GM19351 (cell line): ENCODE measurements around the gene NT5C1A.

Experiments
- ATAC-seq: cut with Tn5 transposase; IDR thresholded peaks from one replicate; pipeline ENCODE4 v1.9.1; 2021; ENCODE audit warnings: mild to moderate bottlenecking, moderate library complexity; ENCODE audit not compliant: unreplicated experiment

Gene NT5C1A

DNA sequence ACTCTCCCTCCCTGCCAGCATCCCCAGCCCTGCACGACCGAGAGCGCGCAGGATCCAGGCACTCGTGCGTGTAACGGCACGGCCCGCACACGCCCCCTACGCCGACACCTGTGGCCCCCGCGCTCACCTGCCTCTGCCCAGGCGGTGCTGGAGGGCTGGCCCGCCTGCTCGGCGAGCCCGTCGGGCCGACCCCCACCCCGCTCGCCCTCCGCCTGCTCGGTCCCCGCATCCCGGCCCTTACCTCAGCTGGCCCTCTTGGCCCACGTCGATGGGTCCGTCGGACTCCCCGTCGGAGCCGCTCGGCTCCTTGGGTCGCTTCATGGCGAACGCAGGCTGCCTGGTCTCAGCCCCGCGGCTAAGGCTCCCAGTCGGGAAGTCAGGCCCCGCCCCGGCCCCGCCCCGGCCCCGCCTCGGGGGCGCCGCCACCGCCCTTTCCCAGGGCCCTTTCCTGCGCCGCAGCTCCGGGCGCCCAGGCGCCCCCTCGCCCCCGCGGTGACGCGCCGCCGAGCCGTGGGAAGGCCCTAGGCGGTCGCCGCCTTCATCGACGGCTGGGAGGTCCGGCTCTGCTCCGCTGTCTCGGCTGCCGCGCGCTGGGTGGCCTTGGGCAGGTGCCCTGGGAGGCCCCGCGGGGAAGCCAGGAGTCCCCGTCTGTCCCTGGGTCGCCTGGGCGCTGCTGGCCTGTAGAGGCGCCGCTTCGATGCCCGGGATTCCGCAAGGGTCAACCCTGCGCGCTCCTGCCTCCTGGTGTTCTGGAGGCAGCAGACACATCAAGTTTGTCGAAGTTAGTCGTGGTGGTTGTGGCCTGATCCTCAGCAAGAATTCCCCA is 32.4 kb downstream of the NT5C1A start, which contains the start of gene HEYL:
Gene HEYL, minus strand, starts transcription at position 339 of the 826 bp plus-strand sequence. Its CDS starts 18 bp downstream, at position 321.
- no peak for ATAC-seq

DNA sequence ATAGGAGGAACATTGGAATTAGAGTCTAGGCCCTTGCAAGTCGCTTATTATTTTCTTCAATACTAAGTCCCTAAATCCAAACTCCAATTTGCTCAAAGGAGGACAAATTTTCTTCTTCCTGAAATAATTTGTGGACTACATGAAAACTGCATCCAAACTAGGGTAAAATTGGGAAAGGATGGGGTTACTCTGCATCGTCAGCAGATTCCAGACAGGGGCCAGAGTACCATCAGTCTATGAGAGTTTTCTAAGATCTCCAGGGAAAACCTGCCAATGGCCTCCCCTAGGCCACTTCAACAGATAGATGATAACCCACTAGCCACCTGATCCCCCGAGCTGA is 33.0 kb downstream of the NT5C1A start:
- no peak for ATAC-seq

DNA sequence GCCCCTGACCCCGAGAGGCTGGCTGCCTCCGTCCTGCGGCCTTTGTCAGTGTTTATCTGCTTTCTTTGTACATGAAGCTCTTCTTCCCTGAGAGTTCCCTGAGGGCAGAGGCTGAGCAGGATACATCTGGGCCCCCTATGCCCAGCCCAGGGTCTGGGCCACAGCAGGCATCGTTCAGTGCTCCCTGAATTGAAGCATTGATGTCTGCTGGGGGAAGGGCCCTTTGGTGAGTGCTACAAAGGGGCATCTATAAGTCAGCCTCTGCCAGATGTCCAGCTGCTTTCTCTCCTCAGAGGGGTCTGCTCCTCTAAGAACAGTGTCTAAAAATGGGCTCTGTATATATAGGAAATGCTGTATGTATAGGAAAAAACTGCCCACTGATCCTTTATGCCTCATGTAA is 34.5 kb downstream of the NT5C1A start:
- no peak for ATAC-seq

DNA sequence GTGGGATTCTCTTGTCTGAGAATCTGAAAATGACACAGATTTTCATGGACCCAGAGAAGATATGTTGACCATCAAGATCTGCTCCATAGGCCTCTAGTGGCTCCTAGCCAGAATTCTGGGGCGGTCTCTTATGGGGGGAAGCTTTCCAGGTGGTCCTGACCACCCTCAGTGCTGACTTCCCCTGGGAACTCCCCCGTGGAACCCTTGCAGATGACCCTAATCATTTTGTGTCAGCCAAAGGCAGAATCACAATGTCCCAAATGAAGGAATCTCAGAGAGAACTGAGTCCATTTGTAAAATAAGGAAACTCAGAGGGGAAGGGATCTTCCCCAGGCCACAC is 36.1 kb downstream of the NT5C1A start:
- no peak for ATAC-seq

DNA sequence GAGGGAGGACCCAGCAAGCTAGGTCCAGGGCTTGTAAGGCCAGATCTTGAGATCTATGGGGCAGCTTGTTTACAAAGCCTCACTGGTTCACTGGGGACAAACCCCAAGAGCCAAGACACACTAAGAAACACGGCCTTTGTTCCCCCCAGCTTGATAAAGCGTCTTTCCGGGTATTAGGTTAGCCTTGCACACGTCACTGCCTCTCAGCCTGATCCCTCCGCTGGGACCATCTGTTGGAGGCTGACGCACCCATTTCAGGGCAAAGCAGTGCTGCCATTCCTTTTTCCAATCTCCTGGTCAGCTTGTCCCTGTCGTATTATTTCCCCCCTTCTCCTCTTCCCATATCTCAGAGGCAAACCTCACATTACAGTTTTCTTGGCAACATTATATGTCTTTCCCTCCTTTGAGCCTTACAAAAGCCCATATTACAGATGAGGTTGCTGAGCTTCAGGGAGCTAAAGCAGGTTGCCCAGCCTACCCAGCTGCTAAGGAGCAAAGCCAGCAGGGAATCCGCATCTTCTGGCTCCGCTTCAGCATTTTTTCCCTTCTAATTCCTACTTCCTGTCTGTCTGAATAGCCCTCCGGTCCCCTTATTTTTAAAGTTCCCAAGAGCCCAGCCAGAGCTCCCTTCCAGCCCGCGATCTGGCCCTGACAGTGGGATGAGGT is 36.6 kb downstream of the NT5C1A start:
- ATAC-seq, result no peak

DNA sequence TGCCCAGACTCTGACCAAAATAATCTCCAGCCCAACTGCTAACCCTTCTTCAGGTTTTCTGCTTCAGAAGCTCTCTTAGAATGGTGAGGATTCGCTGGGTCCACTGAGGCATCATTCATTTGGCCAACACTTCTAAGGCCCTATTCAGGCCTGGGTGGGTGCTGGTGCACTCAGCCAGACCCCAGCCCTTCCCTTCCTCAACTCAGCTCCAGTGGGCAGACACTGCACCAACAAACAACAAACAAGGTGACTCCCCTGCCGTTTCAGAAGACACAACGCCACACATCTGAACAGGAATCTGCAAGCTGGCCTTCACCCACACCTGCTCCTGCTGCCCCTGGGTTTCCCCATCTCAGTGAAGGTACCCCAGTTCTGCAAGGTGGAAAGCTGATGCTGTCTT is 38.5 kb downstream of the NT5C1A start:
- ATAC-seq, result no peak

DNA sequence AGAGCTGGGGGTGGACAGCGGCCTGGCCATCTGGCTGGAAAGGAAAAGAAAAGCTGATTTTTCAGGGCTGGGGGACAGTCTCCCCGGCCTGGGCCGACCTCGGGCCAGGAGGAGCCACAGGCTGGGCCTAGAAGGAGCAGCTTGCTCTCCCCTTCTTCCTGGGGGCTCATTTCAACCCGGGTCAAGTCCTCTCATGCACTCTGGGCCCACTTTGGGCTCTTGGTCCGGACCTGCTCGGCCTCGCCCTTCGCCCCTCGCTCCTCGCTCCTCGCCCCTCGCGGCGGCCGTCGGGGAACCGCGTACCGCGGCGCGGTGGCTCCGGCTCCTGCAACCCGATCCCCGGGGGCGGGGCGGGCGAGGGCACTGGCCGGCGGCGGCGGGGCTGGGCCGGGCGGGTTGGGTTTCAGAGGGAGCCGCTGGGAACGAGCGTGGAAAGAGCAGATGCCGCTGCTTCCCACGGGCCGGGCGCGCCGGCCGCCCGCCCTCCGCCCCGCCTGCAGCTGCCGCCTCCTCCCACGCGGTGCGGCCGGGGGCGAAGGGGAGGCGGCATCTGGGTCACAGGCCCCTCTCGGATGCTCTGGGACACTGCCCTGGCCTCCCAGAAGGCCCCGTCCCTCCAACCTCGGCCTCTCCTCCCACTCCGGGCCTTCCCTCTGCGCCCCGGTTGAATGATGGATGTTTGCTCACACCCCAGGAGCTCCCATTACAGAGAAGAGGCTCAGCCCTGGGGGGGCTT is 39.1 kb downstream of the NT5C1A start:
- ATAC-seq, result no peak

DNA sequence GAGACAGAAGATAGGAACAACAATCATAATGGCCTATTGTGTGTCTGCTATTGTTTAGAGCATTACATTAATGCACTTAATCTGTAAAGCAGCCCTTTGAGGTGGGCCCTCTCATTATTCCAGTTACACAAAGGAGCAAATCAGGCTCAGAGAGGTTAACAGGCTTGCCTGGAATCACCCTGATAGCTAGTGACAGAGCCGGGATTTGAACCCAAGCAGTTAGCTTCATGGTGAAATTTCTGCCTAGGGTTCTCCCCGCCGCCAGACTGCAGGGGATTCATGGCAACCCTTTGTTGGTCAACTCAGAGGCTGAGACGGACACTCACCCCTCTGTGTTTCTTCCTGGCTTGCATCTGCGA is 39.6 kb downstream of the NT5C1A start:
- ATAC-seq, result no peak

DNA sequence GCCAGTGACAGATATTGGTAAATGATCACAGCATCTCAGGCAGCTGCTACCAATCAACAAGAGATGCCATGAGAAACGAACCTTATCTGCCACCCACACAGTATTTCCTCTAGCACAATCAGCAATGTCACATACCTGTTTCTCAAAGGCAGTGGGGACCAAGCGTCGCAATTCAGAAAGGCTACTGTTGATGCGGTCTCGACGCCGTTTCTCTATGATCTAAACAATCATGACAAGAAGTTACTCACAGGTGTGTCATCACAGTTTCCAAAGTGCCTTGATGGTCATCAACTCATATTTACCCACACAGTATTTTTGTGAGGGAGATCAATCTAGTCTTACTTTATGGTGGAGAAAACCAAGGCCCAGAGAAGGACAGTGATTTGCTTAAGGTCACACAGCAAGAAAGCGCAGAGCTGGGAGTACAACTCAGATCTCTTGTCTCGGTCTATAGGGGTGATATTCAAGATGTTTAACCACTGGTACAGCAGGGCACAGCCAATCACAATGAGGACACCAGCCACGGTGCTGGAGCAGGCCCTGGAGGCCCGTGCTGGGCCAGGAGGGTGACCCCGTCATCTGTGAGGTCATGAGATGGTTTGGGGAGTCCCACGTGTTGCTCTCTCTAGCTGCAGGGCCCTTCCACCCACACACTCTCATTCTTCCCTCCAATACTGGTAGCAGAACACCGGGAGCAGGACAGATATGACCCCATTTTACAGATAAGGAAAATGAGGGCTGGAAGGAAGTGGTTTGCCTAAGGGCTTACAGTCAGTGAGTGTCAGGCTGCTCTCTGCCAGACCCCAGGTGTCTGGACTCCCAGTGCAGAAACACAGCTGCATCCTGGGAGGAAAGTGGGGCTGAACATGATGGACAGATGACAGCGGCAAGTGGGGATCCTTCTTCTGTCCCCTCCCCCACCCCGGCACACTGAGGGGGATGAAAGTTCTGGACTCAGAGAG is 40.3 kb downstream of the NT5C1A start:
- ATAC-seq, result no peak

DNA sequence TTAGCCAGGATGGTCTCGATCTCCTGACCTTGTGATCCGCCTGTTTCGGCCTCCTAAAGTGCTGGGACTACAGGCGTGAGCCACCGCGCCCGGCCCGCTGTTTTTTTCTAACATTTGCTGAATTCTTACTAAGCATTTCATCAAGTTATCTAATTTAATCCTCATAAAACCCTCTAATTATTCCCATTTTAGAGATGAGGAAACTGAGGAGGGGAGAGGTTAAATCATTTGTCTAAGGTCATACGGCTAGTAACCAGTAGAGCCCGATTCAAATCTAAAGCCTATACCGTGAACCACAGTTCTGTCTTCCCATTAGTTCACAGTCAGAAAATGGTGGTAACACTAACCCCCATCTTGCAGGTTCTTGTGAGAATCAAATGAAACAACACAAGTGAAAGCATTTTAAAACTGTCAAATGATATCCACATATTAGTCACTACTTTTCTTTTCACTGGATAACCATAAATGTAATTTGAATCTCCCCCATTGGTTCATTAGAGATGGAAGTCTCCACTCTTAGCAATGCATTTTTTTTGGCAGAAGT is 43.0 kb downstream of the NT5C1A start:
- no peak for ATAC-seq

DNA sequence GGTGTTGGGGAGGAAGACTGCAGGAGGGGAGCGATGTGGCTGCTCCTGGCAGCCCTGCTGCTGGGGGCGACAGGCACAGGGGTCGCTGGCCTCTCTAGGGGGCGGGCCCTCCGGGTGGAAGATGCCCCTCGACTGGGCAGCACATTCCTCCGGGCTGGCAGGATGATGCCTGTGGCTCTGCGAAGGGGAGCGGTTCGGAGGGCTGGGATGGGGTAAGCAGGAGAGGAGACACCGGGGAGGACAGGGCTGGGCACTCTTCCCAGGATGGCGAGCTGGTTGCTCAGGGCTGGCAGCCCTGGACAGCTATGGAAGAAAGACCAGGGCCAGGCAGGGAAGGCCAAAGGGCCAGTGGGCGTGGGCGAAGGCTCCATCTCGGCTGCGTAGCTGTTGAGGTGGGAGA is 45.3 kb downstream of the NT5C1A start:
- ATAC-seq, result no peak

DNA sequence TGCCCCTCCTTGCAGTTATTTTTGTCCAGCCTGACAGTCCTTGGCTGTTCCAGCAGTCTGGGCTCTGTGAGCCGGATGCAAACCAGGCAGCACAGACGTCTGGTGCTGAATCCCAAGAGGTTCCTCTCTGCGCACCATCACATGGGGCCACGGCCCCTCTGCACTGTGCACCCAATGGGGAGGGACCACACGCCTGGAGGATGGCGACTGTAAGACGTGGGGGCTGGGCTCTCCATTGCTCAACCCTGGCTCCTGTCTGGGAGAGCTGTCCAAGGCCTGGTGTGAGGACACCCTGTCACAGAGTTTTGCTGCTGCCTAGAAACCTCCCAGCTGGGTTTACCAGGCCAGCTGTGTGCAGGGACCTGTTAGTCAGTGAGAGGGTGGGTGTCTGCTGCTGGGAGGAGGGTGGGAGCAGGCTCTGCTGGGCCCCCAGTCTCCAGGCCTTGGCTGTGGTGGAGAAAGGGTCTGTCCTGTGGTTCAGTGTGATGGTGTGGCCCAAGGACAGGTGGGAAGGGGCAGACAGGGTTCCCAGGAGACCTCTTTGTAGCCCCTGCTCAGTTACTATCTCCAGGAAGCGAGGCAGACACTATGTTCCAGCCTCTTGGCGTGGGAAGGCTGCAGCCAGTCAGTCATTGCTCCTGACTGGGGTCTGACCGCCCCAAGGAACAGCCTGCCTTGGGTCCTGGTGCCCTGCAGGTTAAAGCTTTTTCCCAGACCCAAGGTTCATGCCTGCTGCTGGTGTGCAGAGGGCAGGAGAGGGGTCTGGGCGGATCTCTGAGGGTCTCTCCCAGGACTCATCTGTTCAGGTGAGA is 46.2 kb downstream of the NT5C1A start:
- ATAC-seq, result no peak

DNA sequence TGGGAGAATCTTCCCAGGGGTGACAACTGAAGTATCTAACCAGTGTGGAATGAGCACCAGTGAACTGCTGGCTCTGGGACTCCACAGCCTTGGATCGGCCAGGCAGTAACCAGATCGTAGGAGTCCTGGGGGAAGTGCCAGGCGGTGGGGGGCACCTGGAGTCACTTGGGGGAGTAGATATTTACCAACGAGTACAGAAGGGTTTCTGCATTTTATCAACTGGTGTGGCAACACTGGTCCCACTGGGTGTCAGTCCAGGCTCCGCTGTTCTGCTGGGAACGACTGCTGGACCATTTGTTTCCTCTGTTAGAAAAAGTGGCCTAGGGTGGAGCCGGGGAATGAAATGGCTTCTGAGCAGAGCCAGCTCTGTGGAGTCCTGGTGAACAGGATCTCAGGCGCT is 46.9 kb downstream of the NT5C1A start:
- ATAC-seq, result no peak

DNA sequence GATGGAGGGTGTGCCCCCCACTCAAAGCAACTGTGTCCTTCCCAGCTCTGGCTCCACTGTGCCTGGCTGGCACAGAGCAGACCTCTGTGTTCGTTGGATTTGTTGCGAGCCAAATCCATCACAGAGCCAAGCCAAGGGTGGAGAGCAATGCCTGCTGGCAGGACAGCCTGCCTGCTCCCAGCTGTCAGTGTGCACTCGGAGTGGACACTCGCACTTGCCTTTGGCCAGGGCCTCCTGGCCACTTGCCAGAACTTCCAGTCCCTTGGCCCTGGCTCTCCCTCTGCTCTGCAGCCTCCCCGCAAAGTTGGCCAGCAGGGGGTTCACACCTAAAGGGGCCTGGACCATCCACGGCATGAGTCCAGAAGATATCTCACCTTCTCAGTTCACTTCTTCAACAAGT is 48.9 kb downstream of the NT5C1A start:
- ATAC-seq, result no peak

DNA sequence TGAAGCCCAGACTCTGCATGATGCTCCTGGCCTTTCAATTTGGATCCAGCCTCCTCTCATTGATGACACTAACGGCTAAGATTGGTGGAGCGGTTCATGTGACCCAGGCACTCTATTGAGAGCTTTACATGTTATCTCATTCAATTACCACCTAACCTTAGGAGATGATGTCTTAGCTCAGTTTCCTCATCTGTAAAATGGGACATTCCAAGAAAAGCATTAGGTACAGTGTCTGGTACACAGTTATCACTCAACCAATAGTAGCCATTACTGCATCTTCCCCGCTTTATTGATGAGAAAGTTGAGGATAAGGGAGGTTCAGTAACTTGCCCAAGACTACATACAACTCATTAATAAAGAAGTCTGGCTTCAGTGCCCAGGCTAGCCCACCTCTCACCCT is 49.5 kb downstream of the NT5C1A start:
- ATAC-seq, result no peak

DNA sequence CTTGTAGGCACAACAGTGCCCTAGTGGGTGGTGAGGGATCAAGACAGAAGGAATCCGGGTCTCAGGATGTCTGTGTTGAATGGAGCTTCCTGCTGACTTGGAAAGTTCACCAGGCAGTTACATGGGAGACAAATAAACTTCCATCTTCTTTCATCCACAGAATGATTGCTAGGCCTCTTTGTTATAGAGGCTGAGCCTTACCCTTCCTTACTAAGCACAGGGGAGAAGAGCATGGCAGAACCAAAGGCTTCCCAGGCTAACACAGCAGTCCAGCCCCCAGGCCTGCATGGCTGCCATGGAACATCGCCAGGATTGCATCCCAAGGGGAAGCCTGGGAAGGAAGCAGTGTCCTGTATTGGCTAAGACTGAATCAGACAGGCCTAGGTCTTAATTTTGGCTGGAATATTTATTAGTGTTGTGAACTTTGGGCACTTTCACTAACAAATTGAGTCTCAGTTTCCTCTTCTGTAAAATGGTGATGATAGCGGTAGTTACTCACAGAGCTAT is 51.2 kb downstream of the NT5C1A start:
- no peak for ATAC-seq

DNA sequence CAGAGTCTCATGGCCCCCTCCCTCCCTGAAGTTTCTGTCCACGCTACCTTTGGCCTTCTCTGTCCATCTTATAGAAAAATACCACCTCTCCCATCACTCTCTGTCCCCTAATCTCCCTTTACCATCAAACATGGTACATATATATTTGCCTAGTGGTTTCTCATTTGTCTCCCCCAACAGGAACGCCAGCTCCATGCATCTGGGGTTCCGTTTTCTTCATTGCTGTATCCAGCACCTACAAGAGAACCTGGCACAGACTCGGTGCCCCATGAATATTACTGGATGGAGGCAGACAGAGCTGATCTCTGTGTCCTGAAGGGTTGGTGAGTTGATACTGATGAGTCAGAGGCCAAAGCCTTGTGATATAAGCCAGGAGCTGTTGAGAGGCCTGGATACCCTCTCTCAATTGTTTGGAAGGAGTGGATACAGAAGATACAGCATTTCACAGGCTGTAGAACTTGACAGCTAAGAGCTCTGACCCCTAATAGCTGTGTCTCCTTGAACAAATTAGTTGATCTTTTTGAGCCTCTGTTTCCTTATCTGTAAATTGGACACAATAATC is 54.3 kb downstream of the NT5C1A start:
- no peak for ATAC-seq

DNA sequence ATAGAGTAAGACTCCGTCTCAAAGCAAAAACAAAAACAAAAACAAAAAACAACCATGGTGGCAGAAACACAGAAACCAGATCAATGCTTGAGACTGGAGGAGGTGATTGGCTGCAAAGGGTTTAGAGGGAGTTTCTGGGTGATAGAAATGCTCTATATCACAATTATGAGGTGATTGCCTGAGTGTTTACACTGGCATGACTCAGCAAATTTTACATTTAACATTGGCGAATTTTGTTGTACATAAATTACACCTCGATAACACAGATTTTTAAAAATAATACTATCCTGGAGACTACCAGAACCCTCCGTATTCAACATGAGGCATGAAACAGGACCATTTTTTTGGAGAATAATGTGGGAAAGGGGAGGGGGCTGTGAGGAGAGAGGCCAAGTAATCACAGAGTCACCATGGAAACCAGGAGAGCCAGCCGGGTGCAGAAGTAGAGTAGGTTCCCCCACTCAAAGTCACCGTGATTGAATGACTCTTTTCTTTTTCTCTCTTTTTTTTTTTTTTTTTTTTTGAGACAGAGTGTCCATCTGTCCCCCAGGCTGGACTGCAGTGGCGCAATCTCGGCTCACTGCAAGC is 56.7 kb downstream of the NT5C1A start:
- ATAC-seq, result no peak

DNA sequence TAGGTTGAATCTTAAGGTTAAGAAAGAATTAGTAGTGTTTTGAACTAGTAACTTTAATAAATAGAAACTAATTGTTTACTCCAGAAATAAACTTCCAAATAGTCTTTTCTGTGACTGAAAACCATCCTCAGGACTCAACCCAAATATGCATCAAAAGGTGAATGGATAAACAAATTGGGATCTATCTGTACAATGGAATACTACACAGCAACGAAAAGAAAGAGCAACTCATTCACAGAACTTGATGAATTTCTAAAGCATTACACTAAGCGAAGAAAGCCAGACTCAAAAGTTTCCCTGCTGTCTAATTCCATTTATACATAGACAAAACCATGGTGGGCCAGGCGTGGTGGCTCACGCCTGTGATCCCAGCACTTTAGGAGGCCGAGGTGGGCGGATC is 57.4 kb downstream of the NT5C1A start:
- no peak for ATAC-seq
